Type B pancreatic cell (in vitro differentiated cells): ENCODE results near the gene CXCL11. TPM values are rescaled to one million over a fixed set of nuclear protein-coding genes. Genes with fewer than 3 reads are reported as not detected.

Experiments used
- DNase-seq: peaks from one replicate; pipeline ENCODE4 v3.0.0; 2021; ENCODE audit warnings: mixed read lengths; ENCODE audit not compliant: unreplicated experiment; ENCODE audit errors: extremely low spot score
- H3K27ac Mint-ChIP-seq: 2 replicates; pipeline ENCODE4 v1.8.0; 2021; ENCODE audit warnings: mild to moderate bottlenecking, mixed read lengths
- H3K27me3 Mint-ChIP-seq: 2 replicates; pipeline ENCODE4 v1.8.0; 2021; ENCODE audit warnings: mixed read lengths
- H3K36me3 Mint-ChIP-seq: 2 replicates; pipeline ENCODE4 v1.8.0; 2021; ENCODE audit warnings: mixed read lengths
- H3K4me1 Mint-ChIP-seq: one replicate; pipeline ENCODE4 v1.8.0; 2021; ENCODE audit warnings: mixed read lengths; ENCODE audit not compliant: unreplicated experiment
- H3K4me3 Mint-ChIP-seq: 2 replicates; pipeline ENCODE4 v1.8.0; 2021; ENCODE audit warnings: mild to moderate bottlenecking, mixed read lengths
- H3K9me3 Mint-ChIP-seq: 2 replicates; pipeline ENCODE4 v1.8.0; 2021; ENCODE audit warnings: mixed read lengths
- total RNA-seq: library from RNA; stranded (reverse); gene quantifications from 2 replicates; pipeline ENCODE4 v1.2.1, GENCODE V29; 2021; ENCODE audit warnings: low replicate concordance
- TF ChIP-seq, protein P1 (sequence below): fragments of 200-600 bp; sonication (generic); conservative IDR thresholded peaks from 2 replicates; pipeline ENCODE4 v1.5.0; 2021; ENCODE audit warnings: antibody characterized with exemption, mild to moderate bottlenecking

The CXCL11 gene
- total RNA-seq, 1 donor from 2014 or later, result not detected

GRCh38 chr4:76074468-76074867 lies 38.6 kb upstream of the CXCL11 start, which contains the start of gene ART3:
Gene ART3 (plus strand): TSS chr4:76074709. CDS start chr4:76075890, 1,181 bp downstream.
- H3K27ac Mint-ChIP-seq, result no peak within 1 kb of the TSS
- TF ChIP-seq, protein P1, sequence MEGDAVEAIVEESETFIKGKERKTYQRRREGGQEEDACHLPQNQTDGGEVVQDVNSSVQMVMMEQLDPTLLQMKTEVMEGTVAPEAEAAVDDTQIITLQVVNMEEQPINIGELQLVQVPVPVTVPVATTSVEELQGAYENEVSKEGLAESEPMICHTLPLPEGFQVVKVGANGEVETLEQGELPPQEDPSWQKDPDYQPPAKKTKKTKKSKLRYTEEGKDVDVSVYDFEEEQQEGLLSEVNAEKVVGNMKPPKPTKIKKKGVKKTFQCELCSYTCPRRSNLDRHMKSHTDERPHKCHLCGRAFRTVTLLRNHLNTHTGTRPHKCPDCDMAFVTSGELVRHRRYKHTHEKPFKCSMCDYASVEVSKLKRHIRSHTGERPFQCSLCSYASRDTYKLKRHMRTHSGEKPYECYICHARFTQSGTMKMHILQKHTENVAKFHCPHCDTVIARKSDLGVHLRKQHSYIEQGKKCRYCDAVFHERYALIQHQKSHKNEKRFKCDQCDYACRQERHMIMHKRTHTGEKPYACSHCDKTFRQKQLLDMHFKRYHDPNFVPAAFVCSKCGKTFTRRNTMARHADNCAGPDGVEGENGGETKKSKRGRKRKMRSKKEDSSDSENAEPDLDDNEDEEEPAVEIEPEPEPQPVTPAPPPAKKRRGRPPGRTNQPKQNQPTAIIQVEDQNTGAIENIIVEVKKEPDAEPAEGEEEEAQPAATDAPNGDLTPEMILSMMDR, result no peak
- no peak within 1 kb of the TSS for H3K4me3 Mint-ChIP-seq

DNA sequence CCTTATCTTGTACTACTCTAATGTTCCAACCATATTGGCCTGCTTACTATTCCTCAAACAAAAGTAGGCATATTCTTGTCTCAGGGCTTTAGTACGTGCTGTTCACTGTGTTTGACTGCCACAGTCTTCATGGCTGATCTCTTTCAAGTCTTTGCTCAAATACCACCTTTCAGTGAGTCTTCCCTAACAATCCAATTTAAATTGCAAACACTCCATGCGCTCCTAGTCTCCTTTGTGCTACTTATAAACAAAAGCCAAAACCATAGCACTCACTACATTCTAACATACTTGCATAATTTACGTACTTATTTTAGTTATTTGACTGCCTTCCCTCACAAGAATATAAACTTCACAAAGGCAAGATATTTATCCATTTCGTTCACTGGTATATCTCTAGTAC lies 36.9 kb upstream of the CXCL11 start:
- no peak overlapping the region for H3K4me3 Mint-ChIP-seq
- TF ChIP-seq, protein P1, result no peak
- H3K9me3 Mint-ChIP-seq, result no peaks in the 10 kb centered on the region
- no peaks in the 10 kb centered on the region for H3K36me3 Mint-ChIP-seq
- no peaks in the 10 kb centered on the region for H3K27me3 Mint-ChIP-seq
- no peak overlapping the region for H3K27ac Mint-ChIP-seq
- no peak for DNase-seq
- no peaks in the 10 kb centered on the region for H3K4me1 Mint-ChIP-seq

More at GRCh38 chr4:76074468-76074867, 38.6 kb upstream of the CXCL11 start, which contains the start of gene ART3:
- DNase-seq, result no peak
- no peaks in the 10 kb centered on the region for H3K4me1 Mint-ChIP-seq
- no peaks in the 10 kb centered on the region for H3K9me3 Mint-ChIP-seq
- no peaks in the 10 kb centered on the region for H3K36me3 Mint-ChIP-seq
- peaks cover 4% of the 10 kb centered on the region for H3K27me3 Mint-ChIP-seq

- no peak for DNase-seq
- TF ChIP-seq, protein P1, result peak; percentile 92
- Mint-ChIP-seq H3K4me1 (no peaks in the 10 kb centered on the region), H3K36me3 (no peaks in the 10 kb centered on the region), H3K27me3 (no peaks in the 10 kb centered on the region), H3K4me3 (no peak overlapping the region), H3K27ac (no peak overlapping the region), H3K9me3 (no peaks in the 10 kb centered on the region)
Measured at GRCh38 chr4:76067652-76068286, 31.9 kb upstream of the CXCL11 start.

DNA sequence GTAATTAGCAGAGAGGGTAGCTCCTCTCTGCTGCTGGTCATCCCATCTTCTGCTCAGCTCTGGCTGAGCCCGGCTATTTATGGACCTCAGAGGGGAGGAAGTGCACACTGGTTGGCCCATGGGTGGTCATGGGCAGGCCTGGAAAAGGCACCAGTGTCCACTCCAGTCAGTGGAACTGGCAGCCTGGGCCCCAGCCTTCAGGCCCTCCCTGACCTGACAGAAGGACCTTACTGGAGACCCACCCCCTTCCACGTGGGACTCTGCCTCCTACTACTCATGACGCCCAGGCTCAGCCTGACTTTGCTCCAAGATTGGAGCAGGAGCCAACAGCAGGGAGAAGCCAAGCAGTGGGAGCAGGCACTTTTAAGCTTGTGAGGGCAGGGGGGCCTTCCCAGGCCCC lies 30.7 kb upstream of the CXCL11 start:
- TF ChIP-seq, protein P1, result no peak
- H3K4me1 Mint-ChIP-seq, result no peaks in the 10 kb centered on the region
- no peaks in the 10 kb centered on the region for H3K27me3 Mint-ChIP-seq
- no peak overlapping the region for H3K27ac Mint-ChIP-seq
- DNase-seq, result no peak
- no peaks in the 10 kb centered on the region for H3K9me3 Mint-ChIP-seq
- H3K36me3 Mint-ChIP-seq, result no peaks in the 10 kb centered on the region
- no peak overlapping the region for H3K4me3 Mint-ChIP-seq

DNA sequence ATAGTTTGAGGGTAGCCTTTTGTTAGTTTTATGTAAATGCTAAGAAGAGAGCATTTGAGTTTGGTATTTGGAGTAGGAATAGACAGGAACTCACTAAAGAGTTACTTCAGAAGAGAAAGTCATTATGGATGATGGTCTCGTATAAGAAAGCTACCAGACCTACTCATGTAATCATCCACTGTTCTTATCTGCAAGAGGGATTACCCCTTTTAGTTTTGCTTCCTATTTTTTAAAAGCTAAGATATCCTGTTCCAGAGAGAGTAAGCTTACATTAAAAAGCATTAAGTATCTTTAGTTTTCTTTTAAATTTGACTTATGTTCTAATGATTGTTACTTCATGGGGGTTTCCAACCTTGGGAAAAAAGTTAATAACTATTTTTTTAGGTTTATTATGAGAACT lies 26.1 kb upstream of the CXCL11 start:
- no peak for DNase-seq
- TF ChIP-seq, protein P1, result no peak
- H3K27me3 Mint-ChIP-seq, result peaks cover 6% of the 10 kb centered on the region
- H3K9me3 Mint-ChIP-seq, result no peaks in the 10 kb centered on the region
- H3K27ac Mint-ChIP-seq, result no peak overlapping the region
- no peak overlapping the region for H3K4me3 Mint-ChIP-seq
- no peaks in the 10 kb centered on the region for H3K36me3 Mint-ChIP-seq
- peaks cover 5% of the 10 kb centered on the region for H3K4me1 Mint-ChIP-seq
